Right lobe of liver (tissue), 6 donors: Measurements from ENCODE around the gene TMEM54. TPM values are rescaled to one million over a fixed set of nuclear protein-coding genes. Genes with fewer than 3 reads are reported as not detected.
A peak's percentile ranks its signal among the peaks of the same experiment; 100 is the strongest.

Experiments used
- ATAC-seq, 4 donors: fragments of 200-7000 bp; cut with Tn5 transposase; one replicate each; pipeline ENCODE4 v1.9.1; 2020; ENCODE audit warnings: mild to moderate bottlenecking in 4 of 4, moderate library complexity in 4 of 4
- DNase-seq, 3 donors: peaks; one replicate each; pipeline ENCODE4 v3.0.0-alpha.2; 2020
- H3K27ac ChIP-seq, 3 donors: fragments of 200-600 bp; one replicate each; pipeline ENCODE4 v1.8.0; 2022
- H3K27me3 ChIP-seq, 2 donors: fragments of 200-600 bp; one replicate each; pipeline ENCODE4 v1.8.0; 2022
- H3K36me3 ChIP-seq, 4 donors: fragments of 200-600 bp; sonication (generic) in 1 of 4; one replicate each; pipeline versions ENCODE4 v1.5.1 to v1.8.0; 2017 to 2022; ENCODE audit warnings: control low read depth in 1 of 4
- H3K4me1 ChIP-seq, 4 donors: fragments of 200-600 bp; sonication (generic) in 1 of 4; one replicate each; pipeline versions ENCODE4 v1.5.1 to v1.8.0; 2017 to 2022; ENCODE audit warnings: control low read depth in 1 of 4
- H3K4me3 ChIP-seq, 3 donors: fragments of 200-600 bp; one replicate each; pipeline ENCODE4 v1.8.0; 2022
- H3K9me3 ChIP-seq, 4 donors: fragments of 200-600 bp; sonication (generic) in 1 of 4; one replicate each; pipeline versions ENCODE4 v1.5.1 to v1.8.0; 2017 to 2022; ENCODE audit warnings: control low read depth in 1 of 4
- POLR2A ChIP-seq: fragments of 450-650 bp; IDR thresholded peaks from one replicate; pipeline ENCODE4 v1.6.1; 2017; ENCODE audit warnings: antibody characterized with exemption, mild to moderate bottlenecking
- WGBS: methylation state at CpG from one replicate; pipeline ENCODE4 v1.1.6; 2018; ENCODE audit warnings: low coverage, low lambda C conversion rate; ENCODE audit not compliant: insufficient coverage; ENCODE audit errors: missing lambda C conversion rate; 5-methylcytosine and 5-hydroxymethylcytosine counted together
- intact Hi-C, 2 donors: fragments of 100-400 bp; cut with DNase I; formaldehyde crosslinking; loops; one replicate each; pipeline versions ENCODE4 v1.11.2 to v1.14.1; 2022
- total RNA-seq, 6 experiments: library from RNA; depleted of rRNA in 2 of 6; stranded (reverse); fragments of >200 nt in 2 of 6; fragmentation: NEBNext Ultra II Directional in 3 of 6; extraction: Animal tissue kit (Norgen Biotek cat#: 25700) in 3 of 6; gene quantifications; one replicate each; pipeline versions ENCODE4 v1.1.0 to v1.2.4, GENCODE V29; 2016 to 2023
- TF ChIP-seq, protein P1 (sequence below), 4 donors: fragments of 200-600 bp in 3 of 4; fragments of 450-650 bp in 1 of 4; IDR thresholded peaks; one replicate each; pipeline versions ENCODE4 v1.5.1 to v1.8.0; 2016 to 2022; ENCODE audit warnings: antibody characterized with exemption in 4 of 4, mild to moderate bottlenecking in 2 of 4
- donor health status: DM: no; HTN: yes; CAD: no.
- donor health status: DM: no; HTN: no; CAD: no.
- donor health status: DM: no; HTN: no; CAD: no.
- donor health status: DM: no; HTN: yes; CAD: no.
- donor health status: DM: no; HTN: yes; CAD: no.

TMEM54 gene
- total RNA-seq, 6 experiments from 2014 or later, result 3.9 to 14.4 (median 9.0) TPM

DNA sequence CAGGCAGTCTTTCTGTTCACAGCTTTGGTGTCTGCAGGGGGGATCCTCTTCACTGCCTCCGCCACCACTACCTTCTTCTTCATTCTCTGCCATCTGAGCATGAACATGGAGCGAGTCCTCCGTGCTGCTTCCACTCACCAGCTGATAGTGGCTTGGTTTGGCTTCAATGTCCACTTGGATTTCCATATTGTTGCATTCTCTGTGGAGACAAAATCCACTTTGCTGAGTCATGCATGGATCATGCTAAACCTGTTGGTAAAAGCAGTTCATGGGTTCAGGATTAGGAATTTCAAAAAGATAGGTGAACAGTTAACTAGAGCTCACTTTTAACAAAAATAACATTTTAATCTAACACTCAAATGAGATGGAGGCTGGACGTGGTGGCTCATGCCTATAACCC lies 35.9 kb upstream of the TMEM54 start:
- TF ChIP-seq POLR2A, result no peak
- TF ChIP-seq, protein P1, sequence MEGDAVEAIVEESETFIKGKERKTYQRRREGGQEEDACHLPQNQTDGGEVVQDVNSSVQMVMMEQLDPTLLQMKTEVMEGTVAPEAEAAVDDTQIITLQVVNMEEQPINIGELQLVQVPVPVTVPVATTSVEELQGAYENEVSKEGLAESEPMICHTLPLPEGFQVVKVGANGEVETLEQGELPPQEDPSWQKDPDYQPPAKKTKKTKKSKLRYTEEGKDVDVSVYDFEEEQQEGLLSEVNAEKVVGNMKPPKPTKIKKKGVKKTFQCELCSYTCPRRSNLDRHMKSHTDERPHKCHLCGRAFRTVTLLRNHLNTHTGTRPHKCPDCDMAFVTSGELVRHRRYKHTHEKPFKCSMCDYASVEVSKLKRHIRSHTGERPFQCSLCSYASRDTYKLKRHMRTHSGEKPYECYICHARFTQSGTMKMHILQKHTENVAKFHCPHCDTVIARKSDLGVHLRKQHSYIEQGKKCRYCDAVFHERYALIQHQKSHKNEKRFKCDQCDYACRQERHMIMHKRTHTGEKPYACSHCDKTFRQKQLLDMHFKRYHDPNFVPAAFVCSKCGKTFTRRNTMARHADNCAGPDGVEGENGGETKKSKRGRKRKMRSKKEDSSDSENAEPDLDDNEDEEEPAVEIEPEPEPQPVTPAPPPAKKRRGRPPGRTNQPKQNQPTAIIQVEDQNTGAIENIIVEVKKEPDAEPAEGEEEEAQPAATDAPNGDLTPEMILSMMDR (IDR thresholded peaks at IDR 0.05), result no peak
- DNase-seq, result no peak
- peak overlapping the region in 1 of 3 donors; percentile 72 for H3K27ac ChIP-seq
- no peaks in the 10 kb centered on the region for H3K27me3 ChIP-seq
- 86% methylated on average over 4 of the region's 4 CpGs for WGBS
- peaks cover 0 to 48% (median 17%) of the 10 kb centered on the region in 4 donors for H3K4me1 ChIP-seq
- H3K36me3 ChIP-seq, result peaks cover 3 to 18% (median 6%) of the 10 kb centered on the region in 4 donors
- ATAC-seq, result peak in 1 of 4 donors; percentile 7
- intact Hi-C loops, result no loop called here
- H3K9me3 ChIP-seq, result no peaks in the 10 kb centered on the region
- no peak overlapping the region for H3K4me3 ChIP-seq

DNA sequence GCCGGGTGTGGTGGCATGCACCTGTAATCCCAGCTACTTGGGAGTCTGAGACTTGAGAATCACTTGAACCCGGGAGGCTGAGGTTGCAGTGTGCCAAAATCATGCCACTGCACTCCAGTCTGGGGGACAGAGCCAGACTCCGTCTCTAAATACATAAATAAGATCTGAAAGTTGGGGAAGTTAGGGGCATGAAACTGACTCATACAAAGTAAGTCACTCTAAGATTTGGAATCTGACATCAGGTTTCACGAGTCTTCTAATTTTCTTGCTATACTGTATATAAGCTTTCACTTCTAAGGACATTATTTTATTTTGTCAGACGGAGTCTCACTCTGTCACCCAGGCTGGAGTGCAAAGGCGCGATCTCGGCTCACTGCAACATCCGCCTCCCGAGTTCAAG lies 33.3 kb upstream of the TMEM54 start:
- intact Hi-C loops, result no loop called here
- Histone ChIP-seq H3K36me3 (peaks cover 0 to 4% (median 3%) of the 10 kb centered on the region in 4 donors), H3K27me3 (no peaks in the 10 kb centered on the region), H3K4me3 (no peak overlapping the region), H3K4me1 (peaks cover 0 to 48% (median 17%) of the 10 kb centered on the region in 4 donors), H3K9me3 (no peaks in the 10 kb centered on the region), H3K27ac (peak overlapping the region; percentile 48 to 80 (median 75))
- no peak for TF ChIP-seq POLR2A
- TF ChIP-seq, protein P1 (IDR thresholded peaks at IDR 0.05), result no peak
- 92% methylated on average over 8 of the region's 10 CpGs for WGBS
- ATAC-seq (no peak), DNase-seq (no peak)

DNA sequence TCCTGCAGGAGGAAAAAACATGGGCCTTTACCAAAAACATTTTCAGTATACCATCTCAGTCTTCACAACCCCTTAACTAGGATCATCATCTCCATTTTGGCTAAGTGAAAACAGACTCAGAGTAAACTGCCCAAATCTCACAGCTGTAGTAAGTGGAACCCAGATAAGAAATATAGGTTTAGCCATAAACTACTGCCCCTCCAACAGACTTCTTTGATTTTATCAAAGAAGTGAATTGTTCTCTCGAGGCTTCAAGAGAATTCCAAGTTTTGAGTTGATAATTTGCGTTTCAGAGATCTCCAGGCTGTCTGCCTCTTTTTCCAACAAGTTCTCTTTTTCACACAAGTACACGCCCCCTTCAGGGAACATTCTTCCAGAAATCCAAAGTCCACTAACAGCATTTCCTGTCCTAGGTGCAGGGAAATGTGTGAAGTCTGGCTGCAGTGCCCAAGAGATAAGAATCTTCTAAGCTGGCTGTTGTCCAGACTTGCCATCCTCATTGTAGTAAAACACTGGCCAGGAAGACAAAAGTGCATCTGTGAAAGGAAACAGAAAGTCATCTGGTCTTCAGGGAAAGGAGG lies 32.6 kb upstream of the TMEM54 start:
- H3K9me3 ChIP-seq, result no peaks in the 10 kb centered on the region
- H3K27me3 ChIP-seq, result no peaks in the 10 kb centered on the region
- H3K4me1 ChIP-seq, result peaks cover 0 to 48% (median 17%) of the 10 kb centered on the region in 4 donors
- H3K36me3 ChIP-seq, result peaks cover 0 to 4% (median 3%) of the 10 kb centered on the region in 4 donors
- H3K4me3 ChIP-seq, result no peak overlapping the region
- TF ChIP-seq, protein P1 (IDR thresholded peaks at IDR 0.05), result no peak
- TF ChIP-seq POLR2A, result peak; percentile 8
- WGBS, result 13% methylated on average over 3 of the region's 3 CpGs
- peak overlapping the region; percentile 48 to 80 (median 75) for H3K27ac ChIP-seq
- ATAC-seq, result peak; percentile 69 to 83 (median 79)
- intact Hi-C loops, result no loop called here
- DNase-seq, result peak in 1 of 3 donors; percentile 83

DNA sequence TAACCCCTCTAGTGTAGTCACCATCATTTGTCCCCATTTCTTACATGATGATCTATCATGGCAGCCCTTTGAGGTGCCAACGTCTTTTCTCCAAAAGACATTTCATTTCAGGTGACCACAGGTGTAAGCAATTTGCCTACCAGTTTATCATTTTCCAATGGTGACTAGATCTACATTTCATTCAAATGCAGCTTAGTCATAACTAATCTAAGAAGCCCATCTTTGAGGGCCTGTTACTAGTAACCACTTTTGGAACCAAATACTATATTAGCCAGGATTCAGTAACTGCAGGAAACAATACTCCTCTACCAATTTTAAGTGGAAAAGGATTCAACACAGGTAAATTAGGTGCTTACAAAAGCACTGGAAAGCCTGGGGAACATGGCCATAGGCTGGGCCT lies 30.6 kb upstream of the TMEM54 start:
- intact Hi-C loops, result no loop called here
- no peak for ATAC-seq
- peaks cover 0 to 36% (median 13%) of the 10 kb centered on the region in 4 donors for H3K4me1 ChIP-seq
- TF ChIP-seq POLR2A, result no peak
- TF ChIP-seq, protein P1 (IDR thresholded peaks at IDR 0.05), result no peak
- H3K27me3 ChIP-seq, result no peaks in the 10 kb centered on the region
- DNase-seq, result no peak
- no peaks in the 10 kb centered on the region for H3K36me3 ChIP-seq
- H3K27ac ChIP-seq, result no peak overlapping the region
- WGBS, result 100% methylated on average over 1 of the region's 1 CpG
- H3K4me3 ChIP-seq, result no peak overlapping the region
- H3K9me3 ChIP-seq, result no peaks in the 10 kb centered on the region
